Tibial artery (tissue), 4 donors: ENCODE results near the gene PCGF2.
A peak's percentile ranks its signal among the peaks of the same experiment; 100 is the strongest.

Experiments used
- DNase-seq, 2 donors: peaks; one replicate each; pipeline ENCODE4 v3.0.0-alpha.2; 2019
- H3K27ac ChIP-seq, 2 donors: fragments of 200-600 bp; sonication (generic) in 1 of 2; 1 replicate in 1 of 2; 2 replicates in 1 of 2; pipeline ENCODE4 v1.5.1; 2018 to 2019; ENCODE audit warnings: mild to moderate bottlenecking in 1 of 2
- H3K27me3 ChIP-seq, 2 donors: fragments of 200-600 bp; sonication (generic) in 1 of 2; one replicate each; pipeline versions ENCODE4 v1.5.1 to v1.6.0; 2016 to 2019
- H3K36me3 ChIP-seq, 3 donors: fragments of 200-600 bp; sonication (generic) in 2 of 3; one replicate each; pipeline ENCODE4 v1.5.1; 2016 to 2019; ENCODE audit warnings: mild to moderate bottlenecking in 2 of 3
- H3K4me1 ChIP-seq, 4 donors: fragments of 200-600 bp; sonication (generic) in 2 of 4; 1 replicate in 3 of 4; 2 replicates in 1 of 4; pipeline ENCODE4 v1.5.1; 2016 to 2019
- H3K4me3 ChIP-seq, 2 donors: fragments of 200-600 bp; sonication (generic) in 1 of 2; 1 replicate in 1 of 2; 2 replicates in 1 of 2; pipeline ENCODE4 v1.5.1; 2018 to 2019; ENCODE audit warnings: mild to moderate bottlenecking in 2 of 2
- H3K9me3 ChIP-seq, 3 donors: fragments of 200-600 bp; sonication (generic) in 1 of 3; one replicate each; pipeline ENCODE4 v1.5.1; 2016 to 2019
- intact Hi-C: fragments of 100-400 bp; cut with DNase I; formaldehyde crosslinking; loops from one replicate; pipeline ENCODE4 v1.15.0; 2023; ENCODE audit warnings: low total_unique reads
- TF ChIP-seq, protein P1 (sequence below), 2 experiments: fragments of 200-600 bp in 1 of 2; fragments of 450-650 bp in 1 of 2; IDR thresholded peaks; one replicate each; pipeline ENCODE4 v1.5.1; 2017 to 2019; ENCODE audit warnings: antibody characterized with exemption in 2 of 2, mild to moderate bottlenecking in 1 of 2, moderate library complexity in 1 of 2

Gene PCGF2

DNA sequence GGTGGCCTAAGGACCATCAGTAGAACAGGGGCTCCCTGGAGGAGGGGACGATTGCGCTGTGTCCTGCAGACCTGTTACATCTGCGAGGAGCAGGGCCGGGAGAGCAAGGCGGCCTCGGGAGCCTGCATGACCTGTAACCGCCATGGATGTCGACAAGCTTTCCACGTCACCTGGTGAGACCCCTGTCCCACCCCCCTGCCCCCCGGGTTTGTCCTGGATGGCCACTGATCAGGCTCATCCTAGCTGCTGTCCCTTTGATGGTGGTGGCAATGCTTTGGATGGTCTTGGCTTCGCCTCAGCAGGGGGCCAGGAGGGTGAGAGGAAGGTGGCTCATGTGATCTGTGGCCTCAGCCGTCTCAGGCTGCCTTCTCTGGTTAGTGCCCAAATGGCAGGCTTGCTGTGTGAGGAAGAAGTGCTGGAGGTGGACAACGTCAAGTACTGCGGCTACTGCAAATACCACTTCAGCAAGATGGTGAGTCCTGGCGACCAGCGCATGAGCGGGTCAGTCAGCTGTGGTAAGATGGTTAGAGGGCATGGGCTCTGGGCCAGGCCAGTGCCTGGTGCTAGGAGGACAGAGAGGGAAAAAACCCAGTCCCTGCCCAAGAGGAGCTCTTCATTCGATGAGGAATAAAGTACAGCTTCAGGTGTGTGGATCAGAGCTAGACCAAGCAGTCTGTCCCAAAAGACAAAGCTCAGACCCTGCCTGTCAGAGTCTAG, 38.9 kb downstream of the PCGF2 start:
- no peaks in the 10 kb centered on the region for H3K9me3 ChIP-seq
- H3K27ac ChIP-seq: no peak overlapping the region
- H3K4me1 ChIP-seq: peaks cover 3 to 21% (median 14%) of the 10 kb centered on the region in 4 donors
- H3K36me3 ChIP-seq: peaks cover 34 to 71% (median 58%) of the 10 kb centered on the region in 3 donors
- intact Hi-C loops: no loop called here
- TF ChIP-seq, protein P1, sequence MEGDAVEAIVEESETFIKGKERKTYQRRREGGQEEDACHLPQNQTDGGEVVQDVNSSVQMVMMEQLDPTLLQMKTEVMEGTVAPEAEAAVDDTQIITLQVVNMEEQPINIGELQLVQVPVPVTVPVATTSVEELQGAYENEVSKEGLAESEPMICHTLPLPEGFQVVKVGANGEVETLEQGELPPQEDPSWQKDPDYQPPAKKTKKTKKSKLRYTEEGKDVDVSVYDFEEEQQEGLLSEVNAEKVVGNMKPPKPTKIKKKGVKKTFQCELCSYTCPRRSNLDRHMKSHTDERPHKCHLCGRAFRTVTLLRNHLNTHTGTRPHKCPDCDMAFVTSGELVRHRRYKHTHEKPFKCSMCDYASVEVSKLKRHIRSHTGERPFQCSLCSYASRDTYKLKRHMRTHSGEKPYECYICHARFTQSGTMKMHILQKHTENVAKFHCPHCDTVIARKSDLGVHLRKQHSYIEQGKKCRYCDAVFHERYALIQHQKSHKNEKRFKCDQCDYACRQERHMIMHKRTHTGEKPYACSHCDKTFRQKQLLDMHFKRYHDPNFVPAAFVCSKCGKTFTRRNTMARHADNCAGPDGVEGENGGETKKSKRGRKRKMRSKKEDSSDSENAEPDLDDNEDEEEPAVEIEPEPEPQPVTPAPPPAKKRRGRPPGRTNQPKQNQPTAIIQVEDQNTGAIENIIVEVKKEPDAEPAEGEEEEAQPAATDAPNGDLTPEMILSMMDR (IDR thresholded peaks at IDR 0.05): no peak
- no peaks in the 10 kb centered on the region for H3K27me3 ChIP-seq
- no peak for DNase-seq
- H3K4me3 ChIP-seq: no peak overlapping the region

GRCh38 chr17:38707678-38708351, 40.3 kb downstream of the PCGF2 start:
- intact Hi-C loops: no loop called here
- H3K9me3 ChIP-seq: no peaks in the 10 kb centered on the region
- peaks cover 21 to 56% (median 45%) of the 10 kb centered on the region in 3 donors for H3K36me3 ChIP-seq
- peak overlapping the region in 1 of 2 donors; percentile 94 for H3K27ac ChIP-seq
- H3K27me3 ChIP-seq: no peaks in the 10 kb centered on the region
- H3K4me1 ChIP-seq: peaks cover 3 to 31% (median 18%) of the 10 kb centered on the region in 4 donors
- no peak for DNase-seq
- TF ChIP-seq, protein P1 (IDR thresholded peaks at IDR 0.05): no peak
- no peak overlapping the region for H3K4me3 ChIP-seq

DNA sequence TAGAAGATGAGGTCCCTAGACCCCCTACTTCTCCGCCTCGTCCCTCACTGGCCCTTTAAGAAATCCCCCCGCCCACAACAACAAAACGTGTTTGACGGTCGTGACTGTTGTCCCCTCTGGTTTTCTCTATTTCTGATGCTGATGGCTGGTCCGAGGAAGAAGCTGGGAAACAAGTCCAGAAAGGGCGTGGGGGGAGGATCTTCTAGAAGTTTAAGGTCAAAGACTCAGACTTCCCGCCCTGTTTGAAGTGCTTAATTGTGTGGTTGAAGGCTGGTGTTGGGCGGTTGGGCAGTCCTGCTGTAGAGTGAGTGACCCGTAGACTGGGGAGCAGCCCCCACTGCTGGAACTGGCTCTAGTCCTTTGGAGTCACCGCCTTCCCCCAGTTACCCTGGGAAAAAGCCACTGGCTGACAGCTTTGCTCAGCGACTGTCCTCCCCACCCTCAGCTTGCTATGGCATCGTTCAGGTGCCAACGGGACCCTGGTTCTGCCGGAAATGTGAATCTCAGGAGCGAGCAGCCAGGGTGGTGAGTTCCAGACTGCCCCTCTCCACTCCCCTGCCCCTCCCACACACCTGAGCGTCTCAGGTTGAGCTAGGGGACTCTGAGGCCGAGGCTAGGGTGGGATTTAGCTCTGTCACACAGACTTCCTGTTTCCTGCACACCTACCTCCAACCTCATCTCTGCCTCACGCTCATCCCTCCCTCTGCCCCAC, 41.5 kb downstream of the PCGF2 start:
- Histone ChIP-seq H3K4me1 (peaks cover 3 to 35% (median 20%) of the 10 kb centered on the region in 4 donors), H3K27me3 (no peaks in the 10 kb centered on the region), H3K36me3 (peaks cover 14 to 45% (median 34%) of the 10 kb centered on the region in 3 donors), H3K9me3 (no peaks in the 10 kb centered on the region), H3K27ac (peak overlapping the region; percentile 94 to 96), H3K4me3 (peak overlapping the region; percentile 96 to 97)
- TF ChIP-seq, protein P1 (IDR thresholded peaks at IDR 0.05): no peak
- intact Hi-C loops: no loop called here
- no peak for DNase-seq

DNA sequence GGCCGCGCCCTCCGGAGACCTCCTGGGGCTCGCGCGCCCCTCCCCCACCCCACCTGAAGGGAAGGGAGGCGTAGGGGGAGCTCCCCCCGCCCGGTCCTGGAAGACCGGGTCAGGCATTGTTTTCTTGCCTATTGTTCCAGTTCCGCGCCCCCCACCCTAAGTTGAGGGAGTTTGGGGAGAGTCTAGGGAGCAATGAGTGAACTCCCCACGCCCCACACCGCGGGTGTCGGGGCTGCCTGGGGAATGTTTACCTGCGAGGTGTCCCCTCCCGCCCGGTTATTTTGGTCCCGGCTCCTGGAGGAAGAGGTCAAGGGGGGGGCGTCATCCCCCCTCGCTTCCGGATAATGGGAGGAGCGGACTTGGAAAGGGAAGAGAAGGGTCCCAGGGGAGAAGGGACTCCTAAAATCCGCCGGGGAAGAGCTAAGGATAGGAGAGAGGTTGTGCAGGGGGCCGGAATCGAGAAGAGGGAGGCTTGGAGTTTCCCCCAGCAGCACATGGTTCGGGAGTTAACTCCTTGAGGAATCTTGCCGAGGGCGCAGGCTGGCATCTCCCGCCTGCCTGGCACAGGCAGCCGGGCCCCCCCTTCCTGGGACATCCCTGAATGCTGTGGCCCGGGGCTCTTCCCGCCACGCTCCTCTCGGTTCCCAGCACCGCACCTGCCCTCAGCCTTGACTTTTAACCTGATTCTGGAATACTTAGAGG, 42.2 kb downstream of the PCGF2 start:
- peak; percentile 73 to 87 for DNase-seq
- peaks cover 3 to 42% (median 27%) of the 10 kb centered on the region in 4 donors for H3K4me1 ChIP-seq
- TF ChIP-seq, protein P1 (IDR thresholded peaks at IDR 0.05): no peak
- no peaks in the 10 kb centered on the region for H3K27me3 ChIP-seq
- H3K4me3 ChIP-seq: peak overlapping the region; percentile 96 to 97
- no peaks in the 10 kb centered on the region for H3K9me3 ChIP-seq
- intact Hi-C loops: no loop called here
- H3K36me3 ChIP-seq: peaks cover 7 to 38% (median 27%) of the 10 kb centered on the region in 3 donors
- peak overlapping the region; percentile 94 to 96 for H3K27ac ChIP-seq

DNA sequence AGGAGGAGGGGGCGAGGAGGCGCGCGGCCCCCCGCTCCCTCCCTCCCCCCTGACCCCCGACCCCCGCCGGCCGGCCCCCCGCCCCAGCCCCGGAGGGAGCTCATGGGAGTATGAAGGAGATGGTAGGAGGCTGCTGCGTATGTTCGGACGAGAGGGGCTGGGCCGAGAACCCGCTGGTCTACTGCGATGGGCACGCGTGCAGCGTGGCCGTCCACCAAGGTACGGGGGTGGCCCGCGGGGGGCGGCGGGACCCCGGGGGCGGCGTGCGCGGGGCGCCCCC, 42.7 kb downstream of the PCGF2 start:
- H3K9me3 ChIP-seq: no peaks in the 10 kb centered on the region
- no peaks in the 10 kb centered on the region for H3K27me3 ChIP-seq
- intact Hi-C loops: no loop called here
- TF ChIP-seq, protein P1 (IDR thresholded peaks at IDR 0.05): no peak
- peak overlapping the region; percentile 94 to 96 for H3K27ac ChIP-seq
- peaks cover 6 to 33% (median 24%) of the 10 kb centered on the region in 3 donors for H3K36me3 ChIP-seq
- H3K4me1 ChIP-seq: peaks cover 3 to 43% (median 27%) of the 10 kb centered on the region in 4 donors
- peak overlapping the region; percentile 96 to 97 for H3K4me3 ChIP-seq
- no peak for DNase-seq
